ENCODE data around the gene MIOX.

MIOX gene

DNA sequence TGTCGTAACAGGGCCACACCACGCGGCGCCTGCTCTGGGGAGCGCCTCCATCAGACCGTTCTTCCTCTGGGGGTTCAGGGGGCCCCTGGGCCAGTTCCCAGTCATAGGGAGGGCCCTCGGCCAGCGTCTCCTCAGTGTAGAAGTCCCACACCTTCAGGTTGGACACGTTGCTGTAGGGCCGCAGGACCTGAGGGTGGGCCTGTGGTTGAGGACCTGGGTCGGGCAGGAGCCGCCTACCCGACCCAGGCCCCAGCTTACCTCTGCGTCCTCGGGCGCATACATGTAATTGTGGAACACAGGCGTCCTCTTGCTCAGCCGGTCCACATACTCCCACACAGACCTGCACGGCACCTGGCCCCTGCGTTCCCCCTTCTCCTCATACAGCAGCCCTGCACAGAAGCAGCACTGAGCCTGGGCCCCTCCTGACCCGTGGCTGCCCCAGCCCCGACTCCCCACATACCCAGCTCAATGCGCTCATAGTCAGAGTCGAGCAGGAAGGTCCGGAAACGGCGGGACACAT lies 32.0 kb upstream of the MIOX start:
- in situ Hi-C loops (cut with MboI; ENCODE audit: low sequenced_read_pairs), result no loop called here

DNA sequence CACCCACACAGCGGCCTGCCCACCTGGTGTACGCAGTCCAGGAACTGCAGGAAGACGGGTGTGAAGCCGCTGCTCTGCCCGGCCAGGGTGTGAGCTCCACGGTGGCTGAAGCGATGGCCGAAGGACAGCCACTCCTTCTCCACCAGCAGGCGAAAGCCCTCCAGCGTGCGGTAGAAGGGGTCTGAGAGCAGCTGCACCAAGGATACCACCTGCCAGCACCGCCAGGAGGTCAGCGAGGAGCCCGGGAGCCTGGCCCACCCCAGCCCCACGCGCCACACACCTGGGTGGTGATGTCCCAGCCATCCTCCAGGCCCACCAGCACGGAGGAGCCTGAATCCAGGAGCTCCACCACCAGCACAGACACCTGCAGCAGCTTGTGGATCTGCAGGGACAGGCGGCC lies 31.5 kb upstream of the MIOX start:
- in situ Hi-C loops (cut with MboI; ENCODE audit: low sequenced_read_pairs), result no loop called here

DNA sequence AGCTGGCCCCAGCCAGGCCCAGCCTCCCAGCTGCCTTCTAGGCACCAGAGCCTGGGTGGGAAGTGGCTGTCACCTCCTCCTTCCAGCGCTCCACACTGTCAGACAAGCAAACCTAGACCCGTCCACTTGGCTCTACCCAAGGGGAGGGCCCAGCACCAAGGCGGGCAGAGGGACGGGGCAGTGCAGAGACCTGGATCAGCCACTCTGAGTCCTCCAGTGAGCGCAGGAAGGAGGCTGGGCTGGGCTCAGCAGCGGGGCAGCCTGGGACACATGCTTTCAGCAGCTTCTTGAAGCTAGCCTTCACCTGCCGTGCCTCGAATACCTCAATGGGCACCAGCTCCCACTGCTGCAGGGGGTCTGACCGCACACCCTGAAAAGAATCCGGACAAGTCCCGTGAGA lies 30.6 kb upstream of the MIOX start:
- in situ Hi-C loops (cut with MboI; ENCODE audit: low sequenced_read_pairs), result no loop called here

DNA sequence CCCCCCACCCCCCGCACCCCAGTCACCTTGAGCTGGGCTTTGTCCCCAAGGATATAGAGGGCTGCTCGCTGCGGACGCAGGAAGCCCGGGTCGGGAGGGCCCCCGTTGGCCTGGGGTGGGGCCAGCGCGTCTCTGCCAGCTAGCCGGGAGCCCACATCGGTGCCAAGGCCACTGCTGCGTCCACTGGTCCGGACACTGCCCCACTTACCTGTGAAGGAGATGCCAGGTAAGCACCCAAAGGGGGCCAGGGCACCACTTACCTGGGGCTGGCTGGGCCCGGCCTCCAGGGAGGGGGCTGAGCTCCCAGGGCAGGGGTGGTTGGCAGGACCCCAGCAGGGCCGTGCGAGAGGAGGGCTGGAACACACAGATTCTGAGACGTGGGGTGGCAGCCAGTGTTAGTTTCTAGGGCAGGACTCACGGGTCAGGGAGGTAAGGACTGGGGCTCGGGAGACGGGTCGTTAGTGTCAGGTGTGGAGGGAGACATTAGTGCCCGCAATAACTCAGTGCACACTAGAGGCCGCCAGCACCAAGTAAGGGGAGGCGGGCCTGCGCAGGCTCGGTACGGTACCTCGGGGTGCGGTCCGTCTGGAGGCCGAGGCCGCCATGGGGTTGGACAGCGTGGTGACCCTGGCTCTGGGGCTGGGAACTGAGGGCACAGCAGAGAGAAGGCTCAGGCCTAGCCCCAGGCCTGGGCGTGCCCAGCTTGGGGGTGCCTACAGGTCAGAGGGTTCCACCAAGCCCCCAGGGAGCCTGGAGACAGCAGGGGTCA lies 30.0 kb upstream of the MIOX start:
- in situ Hi-C loops (cut with MboI; ENCODE audit: low sequenced_read_pairs), result no loop called here

DNA sequence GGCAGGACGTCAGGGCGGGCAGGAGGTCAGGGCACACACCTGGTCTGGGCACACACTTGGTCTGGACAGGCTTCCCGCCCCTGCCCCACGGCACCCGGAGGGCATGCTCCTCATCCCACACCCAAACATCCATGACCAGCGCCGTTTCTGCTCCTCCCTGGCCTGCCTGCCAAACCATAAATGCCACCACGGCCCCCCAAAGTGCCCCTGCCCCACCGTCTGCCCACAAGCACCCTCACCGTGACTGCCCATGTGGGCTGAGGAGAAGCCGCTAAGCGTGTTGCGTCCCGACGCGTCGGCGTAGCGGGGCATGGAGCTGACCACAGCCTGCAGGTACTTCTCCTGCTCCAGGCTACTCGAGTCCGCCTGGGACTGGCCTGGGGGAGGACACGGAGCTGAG lies 27.6 kb upstream of the MIOX start:
- in situ Hi-C loops (cut with MboI; ENCODE audit: low sequenced_read_pairs), result no loop called here

DNA sequence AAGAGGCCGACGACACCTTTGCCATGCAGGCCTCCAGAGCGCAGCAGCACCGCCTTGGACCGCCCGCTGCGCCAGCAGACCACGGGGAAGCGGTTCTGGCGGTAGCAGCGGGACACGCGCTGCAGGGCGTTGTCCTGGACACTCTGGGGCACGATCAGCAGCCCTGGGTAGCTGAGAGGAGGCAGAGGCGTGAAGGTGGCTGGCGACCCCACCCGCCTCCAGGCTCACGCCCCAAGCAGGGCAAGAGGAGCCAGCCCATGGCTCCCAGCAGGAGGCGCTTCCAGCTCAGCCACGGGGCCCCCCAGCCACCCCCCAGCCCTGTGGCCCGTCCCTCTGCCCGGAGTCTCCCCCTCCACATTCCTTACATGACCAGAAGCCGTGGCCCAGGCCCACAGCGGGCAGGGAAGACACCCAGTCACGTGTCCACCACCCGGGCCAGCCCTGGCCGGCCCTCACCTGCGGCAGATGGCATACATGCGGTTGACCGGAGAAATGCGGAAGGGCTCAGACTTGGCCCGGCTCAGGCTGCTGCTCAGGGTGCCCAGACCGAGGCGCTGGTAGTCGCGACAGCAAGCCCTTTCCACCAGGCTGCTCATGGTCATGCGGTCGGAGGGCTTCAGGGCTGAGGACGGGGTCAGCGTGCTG lies 27.0 kb upstream of the MIOX start:
- in situ Hi-C loops (cut with MboI; ENCODE audit: low sequenced_read_pairs), result no loop called here

DNA sequence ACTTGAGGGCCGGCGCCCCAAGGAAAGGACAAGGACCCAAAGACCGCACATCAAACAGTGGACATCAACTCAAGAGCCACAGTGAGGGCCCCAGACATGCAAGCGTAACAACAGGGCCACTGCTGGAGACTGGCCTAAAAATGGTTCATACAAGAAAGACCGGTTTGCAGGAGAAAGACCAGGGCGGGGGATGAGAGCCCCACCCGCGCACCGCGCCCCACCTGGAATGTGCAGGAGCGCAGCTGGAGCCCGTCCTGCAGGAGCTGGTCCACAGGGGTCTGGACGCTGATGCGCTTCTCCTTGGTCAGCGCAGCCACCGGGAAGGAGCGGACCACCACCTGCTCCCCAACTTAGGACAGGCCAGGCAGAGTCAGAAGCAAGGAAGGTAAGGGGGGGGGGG lies 25.7 kb upstream of the MIOX start:
- in situ Hi-C loops (cut with MboI; ENCODE audit: low sequenced_read_pairs), result no loop called here

DNA sequence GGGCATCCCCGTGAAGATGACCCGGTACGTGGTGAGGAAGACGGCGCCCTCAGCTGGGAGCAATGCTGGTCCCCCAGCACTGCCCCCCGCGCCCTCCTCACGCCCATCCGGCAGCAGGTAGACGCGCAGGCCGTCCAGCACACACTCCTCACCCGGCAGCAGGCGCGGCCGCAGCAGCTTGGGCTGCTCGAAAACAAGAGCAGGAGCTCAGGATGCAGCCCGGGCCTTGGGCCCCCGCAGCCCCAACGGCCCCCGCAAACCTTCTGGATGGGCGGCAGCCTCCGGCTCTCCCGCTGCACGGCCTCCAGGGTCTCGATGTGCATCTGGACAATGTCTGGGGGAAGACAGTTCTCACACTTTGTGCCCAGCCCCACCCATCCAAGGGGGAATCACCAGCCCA lies 25.1 kb upstream of the MIOX start:
- in situ Hi-C loops (cut with MboI; ENCODE audit: low sequenced_read_pairs), result no loop called here

DNA sequence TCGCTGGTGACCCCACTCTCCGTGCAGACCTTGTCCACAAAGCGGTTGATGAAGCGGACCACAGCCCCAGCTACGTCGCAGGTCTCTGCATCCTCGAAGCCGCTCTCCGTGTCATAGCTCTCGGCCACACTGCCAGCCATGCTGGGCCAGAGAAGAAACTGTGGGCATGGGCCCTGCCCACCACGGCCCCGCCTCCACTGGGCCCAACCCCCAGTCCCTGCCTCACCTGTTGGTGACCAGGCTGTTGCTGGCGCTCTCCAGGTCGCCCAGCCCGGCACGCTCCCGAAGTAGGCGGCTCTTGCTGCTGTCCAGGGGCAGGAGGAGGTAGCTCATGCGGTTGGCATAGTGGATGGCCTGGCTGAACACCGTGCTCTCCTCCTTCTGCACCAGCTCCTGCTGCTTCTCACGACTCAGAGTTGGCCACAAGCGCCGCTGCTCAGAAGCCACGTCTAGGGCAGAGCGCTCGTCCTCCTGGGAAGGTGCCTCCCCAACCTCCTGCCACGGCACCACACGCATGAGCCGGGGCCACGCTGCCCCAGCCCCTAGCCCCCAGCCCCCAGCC lies 24.6 kb upstream of the MIOX start:
- in situ Hi-C loops (cut with MboI; ENCODE audit: low sequenced_read_pairs), result no loop called here

DNA sequence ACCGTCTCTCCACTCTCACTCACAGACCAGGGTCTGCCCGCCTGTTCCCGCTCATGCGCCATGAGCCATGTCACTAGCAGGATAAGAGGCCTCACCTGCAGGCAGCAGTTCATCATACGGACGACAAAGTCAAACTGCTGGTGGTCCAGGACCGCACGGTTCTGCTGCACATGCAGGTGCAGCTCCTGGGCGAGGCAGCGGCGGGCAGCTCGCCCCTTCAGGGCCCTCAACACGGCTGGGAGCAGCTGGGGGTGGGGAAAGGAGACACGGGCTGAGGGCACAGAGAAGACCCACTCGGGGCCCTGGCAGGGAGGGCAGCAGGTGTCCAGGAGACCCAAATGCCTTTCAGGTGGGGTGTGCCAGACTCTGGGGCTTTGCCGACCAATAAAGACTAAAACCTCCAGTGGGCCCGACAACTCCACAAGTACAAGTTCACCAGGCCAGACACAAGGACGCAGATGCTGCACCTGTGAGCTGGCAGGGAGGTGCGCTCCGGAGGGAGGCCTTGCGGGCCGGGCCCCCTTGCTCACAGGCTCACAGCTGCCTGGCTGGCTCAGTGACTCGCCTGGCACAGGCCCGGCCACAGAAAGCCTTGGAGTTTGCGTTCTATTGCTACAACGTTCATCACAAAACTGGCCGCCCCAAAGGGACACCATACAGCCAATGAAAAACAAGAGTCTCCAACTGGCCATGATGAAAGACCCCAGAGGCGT lies 23.3 kb upstream of the MIOX start:
- in situ Hi-C loops (cut with MboI; ENCODE audit: low sequenced_read_pairs), result no loop called here

DNA sequence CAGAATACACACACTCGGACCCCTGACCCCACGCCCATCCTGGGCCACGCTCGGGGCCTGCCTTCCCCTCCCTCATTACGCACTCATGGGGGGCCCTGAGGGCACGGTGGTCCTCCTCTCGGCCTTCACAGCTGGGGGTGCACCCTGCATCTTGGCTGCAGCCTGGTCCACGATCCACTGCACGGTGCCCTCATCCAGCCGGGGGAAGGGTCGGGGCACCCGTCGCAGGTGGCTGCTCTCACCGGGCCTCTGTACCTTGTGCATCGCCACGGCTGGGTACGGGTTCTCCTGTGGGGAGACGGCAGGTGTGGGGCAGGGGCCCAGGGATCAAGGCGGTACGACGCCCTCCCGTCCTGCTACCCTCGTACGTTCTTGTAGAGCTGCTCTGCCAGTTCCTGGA lies 22.2 kb upstream of the MIOX start:
- in situ Hi-C loops (cut with MboI; ENCODE audit: low sequenced_read_pairs), result no loop called here

DNA sequence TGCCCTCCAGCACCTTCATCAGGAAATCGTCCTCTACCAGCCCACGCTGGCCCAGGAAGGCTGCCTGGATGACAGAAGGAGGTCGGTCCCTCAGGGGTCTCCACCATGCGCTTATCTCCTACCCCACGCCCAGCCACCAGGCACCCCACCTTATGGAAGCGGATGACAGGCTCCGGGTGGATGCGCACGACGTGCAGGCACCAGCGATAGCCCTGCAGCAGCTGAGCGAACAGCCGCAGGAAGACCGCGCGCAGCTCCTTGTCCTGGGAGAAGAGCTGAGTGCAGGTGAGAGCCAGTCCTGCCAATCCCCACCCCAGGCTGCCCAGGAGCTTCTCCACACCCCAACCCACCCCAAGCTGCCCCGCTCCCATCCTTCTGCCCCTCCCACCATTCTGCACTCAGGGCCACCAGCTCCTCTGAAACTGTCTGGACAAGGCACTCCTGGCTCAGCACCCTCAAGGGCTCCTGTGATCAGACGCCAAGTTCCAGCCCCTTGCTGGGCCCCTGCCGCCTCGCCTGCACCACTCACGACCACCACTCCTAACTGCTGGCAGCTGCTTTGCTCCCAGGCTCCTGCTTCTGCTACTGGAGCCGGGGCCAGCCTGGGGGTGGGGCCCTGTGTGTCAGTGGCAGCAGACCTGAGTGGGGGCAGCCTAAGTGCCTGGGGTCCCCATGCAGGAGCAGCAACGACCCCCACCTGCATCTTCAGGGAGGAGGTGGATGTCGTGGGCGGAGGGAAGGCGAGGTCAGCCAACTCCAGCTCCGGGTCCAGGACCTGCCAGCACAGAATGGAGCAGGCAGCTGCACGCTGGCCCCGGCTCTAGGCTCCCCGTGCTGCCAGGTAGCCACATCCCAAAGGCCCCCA lies 21.4 kb upstream of the MIOX start:
- in situ Hi-C loops (cut with MboI; ENCODE audit: low sequenced_read_pairs), result no loop called here

DNA sequence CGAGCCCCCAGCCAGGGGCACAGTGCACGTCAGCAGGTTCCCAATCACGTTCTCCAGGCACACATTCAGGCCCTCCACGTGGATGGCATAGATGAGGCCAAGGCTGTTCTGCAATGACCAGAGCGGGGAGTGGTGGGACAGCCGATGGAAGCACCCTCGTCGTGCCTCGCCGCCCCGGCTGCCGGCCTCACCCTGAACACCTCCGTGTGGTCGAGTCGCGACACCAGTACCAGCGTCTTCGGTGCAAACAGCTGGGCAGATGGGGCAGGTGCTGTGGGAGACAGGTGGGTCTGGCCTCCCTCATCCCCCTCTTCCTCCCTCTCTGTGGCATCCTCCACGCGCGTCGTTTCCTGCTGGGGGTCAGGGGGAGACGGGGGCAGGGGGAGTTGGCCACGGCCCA lies 19.3 kb upstream of the MIOX start:
- in situ Hi-C loops (cut with MboI; ENCODE audit: low sequenced_read_pairs), result no loop called here

DNA sequence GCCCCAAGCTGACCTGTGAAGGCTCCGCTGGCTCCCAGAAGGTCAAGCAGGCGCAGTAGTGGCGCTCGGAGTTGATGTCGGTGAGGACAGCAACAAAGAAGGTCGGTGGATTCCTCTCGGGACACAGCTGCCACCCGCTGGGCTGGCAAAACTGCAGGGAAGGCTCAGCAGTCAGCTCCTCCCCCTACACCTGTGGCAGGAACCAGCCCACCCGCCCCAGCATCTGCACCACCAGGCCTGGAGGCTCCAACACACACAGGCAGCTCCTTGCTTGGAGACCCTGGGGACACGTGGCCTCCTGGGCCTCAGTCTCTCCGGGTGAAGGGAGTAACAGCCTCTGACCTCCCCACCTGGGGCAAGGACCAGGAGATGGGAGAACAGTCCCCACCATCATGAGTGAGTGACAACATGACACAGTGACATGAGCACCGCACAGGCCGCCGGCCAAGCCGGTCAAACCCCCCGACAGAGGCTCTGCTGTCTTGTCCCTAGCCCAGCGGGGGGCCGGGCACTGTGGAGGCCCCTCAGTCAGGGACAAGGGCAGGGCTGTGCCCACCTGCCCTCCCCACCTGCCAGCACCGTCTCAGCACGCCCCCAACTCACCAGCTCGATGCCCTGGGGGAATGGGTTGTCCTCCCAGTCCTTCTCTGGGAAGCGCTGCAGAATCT lies 18.8 kb upstream of the MIOX start:
- in situ Hi-C loops (cut with MboI; ENCODE audit: low sequenced_read_pairs), result no loop called here

DNA sequence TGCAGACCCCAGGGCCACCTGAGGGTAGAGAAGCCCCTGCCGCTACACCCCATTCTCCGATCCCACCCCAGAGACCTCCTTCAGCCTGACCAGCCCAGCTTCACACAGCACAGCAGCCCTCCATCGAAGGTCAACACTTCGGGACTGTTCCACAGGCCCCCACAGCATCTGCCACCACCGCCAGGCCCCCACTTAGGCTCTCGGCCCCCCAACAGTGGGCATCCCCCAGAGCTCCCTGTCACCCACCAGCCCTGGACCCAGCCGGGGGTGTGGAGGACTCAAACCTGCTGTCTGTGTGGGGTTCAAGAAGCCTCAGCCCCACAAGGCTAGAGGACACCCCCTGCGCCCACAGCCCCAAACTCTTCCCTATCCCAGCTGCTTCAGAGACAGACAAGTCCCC lies 18.0 kb upstream of the MIOX start:
- in situ Hi-C loops (cut with MboI; ENCODE audit: low sequenced_read_pairs), result no loop called here

DNA sequence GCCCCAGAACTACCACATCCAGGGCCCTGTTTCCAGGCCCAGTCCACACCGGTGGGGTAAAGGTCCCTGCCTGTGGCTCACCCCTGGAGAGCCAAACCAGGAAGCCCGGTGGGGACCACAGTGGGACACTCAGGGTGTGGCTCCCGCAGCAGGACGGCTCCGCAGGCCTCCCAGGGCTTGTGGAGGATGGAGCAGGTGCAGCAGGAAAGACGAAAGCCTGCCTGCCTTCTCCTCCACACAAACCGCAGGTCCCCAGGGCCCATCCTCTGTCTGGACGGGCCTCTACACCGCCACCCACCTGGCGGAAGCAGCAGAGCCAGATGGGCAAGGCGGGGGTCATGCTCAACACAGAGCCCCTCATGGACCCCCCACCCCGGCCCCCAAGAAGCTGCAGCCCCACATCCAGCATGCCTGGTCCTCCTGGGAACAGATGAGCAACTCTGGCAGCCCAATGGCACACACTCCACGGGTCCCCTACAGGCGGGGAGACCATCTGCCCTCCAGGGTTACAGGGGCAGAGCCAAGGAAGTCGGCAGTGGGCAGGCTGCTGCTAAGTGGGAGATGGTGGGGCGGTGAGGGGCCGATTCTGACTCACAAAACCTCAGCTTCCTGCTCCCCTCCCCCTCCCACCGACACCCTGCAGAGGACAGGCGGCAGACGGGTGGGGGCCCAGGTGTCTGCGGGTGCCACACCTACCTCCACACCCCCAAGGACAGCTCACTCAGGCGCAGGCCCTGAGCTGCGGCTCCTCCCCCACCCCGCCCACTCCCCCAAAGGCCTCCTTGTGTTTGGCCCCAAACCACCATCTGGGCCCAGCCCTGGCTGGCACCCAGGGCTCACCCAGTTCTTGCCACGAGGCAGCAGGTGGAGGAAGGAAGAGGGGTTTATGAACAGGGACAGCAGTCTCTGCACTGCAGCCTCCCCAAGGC lies 17.0 kb upstream of the MIOX start:
- in situ Hi-C loops (cut with MboI; ENCODE audit: low sequenced_read_pairs), result no loop called here

DNA sequence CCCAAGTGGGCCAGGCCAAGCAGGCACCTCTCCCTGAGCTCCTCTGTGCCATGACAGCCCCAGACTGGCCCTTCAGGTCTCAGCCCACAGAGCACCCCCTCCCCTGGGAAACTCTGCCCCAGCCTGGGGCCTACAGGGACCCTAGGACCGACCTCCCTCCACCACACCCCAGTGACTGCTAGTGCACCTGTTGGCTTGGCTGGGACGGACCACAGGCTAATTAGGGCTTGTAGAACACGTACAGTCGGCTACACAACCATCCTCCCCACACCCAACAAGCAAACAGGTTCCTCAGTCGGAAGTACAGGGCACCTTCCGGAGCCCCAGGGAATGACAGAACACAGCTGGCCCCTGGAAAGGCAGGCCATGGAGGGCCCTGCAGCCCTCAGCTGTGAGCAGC lies 16.2 kb upstream of the MIOX start:
- in situ Hi-C loops (cut with MboI; ENCODE audit: low sequenced_read_pairs), result no loop called here

DNA sequence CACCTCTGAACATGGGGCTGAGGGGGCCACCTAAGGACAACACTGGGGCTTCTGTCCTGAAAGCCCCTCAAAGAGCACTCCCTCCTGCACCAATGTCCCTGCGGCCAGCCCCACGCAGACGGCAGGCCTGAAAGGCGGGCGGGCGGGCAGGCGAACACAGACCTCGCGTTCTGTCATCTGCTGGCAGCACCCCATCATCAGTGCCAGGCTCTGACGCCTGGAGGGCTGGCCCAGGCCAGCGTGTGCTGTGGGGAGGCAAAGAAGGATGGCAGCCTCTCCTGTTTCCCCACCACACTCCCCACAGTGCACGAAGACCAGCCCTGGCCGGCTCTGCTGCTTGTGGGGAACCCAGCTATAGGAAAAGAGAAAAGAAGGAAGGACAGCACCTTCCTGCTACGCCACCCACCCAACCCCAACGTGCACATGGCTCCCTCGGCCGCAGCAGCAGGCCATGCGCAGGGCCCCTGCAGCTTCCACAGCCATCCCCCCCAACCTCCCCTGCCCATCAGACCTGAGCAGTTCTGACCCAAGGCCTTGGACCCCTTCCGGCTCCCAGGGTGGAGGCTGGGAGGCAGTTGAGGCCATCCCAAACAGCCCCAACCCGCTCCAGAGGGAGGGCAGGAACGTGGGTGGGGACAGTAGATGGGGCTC lies 15.3 kb upstream of the MIOX start:
- in situ Hi-C loops (cut with MboI; ENCODE audit: low sequenced_read_pairs), result no loop called here

DNA sequence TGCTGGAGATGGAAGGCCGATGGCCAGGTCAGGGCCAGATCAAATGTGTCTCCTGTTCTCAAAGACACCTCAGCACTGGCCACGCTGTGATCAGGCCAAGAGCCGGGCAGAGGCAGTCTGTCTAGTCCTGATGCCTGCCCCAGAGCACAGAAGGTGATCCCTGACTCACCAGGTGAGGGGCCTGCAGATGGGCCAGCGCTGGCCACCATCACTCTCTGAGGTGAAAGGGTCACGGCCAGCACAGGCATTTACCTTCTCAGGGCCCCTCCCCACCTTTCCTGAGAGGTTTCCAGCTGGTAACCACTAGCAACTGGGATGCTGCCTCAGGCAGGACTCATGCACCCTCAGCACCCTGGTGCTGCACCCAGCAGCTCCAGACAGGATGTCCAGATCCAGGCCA lies 14.7 kb upstream of the MIOX start:
- in situ Hi-C loops (cut with MboI; ENCODE audit: low sequenced_read_pairs), result no loop called here
